ENCODE results near the gene GDI1.

Gene GDI1

DNA sequence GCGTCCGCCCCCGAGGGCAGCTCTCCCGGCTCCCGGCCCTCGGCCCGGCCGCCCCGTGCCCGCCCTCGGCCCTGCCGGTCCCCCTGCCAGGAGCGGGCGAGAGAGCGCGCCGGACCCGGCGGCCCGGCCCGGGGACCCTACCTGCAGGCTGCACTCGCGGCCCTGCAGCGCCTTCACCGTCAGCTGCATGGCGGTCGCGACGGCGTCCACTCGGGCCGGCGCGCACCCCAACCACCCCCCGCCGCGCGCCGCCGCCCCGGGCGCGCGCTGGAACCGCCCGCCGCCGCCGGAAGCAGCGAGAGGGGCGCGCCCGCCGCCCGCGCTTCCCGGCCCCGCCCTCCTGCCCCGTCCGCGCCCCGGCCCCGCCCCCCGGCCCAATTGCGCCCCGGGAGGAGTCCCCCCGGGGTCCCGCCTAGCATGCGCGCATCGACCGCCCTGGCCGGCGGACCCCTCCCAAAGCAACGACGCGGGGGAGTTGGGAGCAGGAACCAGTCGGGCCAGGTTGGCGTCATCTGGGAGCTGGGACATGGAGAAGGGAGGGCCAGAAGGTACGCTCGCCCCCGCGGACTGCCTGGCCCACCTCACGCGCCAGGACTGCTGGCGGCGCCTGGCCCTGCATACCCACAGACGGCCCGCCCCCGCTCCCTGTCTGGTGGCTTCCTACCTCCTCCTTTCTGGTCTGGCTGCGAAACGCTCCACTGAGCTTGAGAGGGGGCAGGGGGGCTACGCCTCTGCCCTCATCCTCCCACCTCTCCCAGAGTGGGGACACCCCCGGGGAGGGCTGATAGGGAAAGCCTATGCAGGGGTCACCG is 49.6 kb downstream of the GDI1 start, which contains the start of gene UBL4A:
TSS of gene UBL4A (minus strand) at position 220 of the 812 bp plus-strand sequence. CDS start at position 189, 31 bp downstream.
- Histone ChIP-seq H3K36me3 (ENCODE audit: control insufficient read depth, insufficient read depth, low read length) (peaks cover 6% of the 10 kb centered on the region), H3K27me3 (replicated peaks; ENCODE audit: control insufficient read depth, insufficient read depth, low read length) (no peaks in the 10 kb centered on the region), H3K4me3 (replicated peaks; ENCODE audit: low read depth, low read length) (peak within 1 kb of the TSS; percentile 73)
- DNase-seq (ENCODE audit: extremely low read depth, insufficient read length) = peak; percentile 68
- TF ChIP-seq CTCF (IDR thresholded peaks at IDR 0.05; ENCODE audit: insufficient read depth, low read length, poor library complexity, severe bottlenecking) = no peak

DNA sequence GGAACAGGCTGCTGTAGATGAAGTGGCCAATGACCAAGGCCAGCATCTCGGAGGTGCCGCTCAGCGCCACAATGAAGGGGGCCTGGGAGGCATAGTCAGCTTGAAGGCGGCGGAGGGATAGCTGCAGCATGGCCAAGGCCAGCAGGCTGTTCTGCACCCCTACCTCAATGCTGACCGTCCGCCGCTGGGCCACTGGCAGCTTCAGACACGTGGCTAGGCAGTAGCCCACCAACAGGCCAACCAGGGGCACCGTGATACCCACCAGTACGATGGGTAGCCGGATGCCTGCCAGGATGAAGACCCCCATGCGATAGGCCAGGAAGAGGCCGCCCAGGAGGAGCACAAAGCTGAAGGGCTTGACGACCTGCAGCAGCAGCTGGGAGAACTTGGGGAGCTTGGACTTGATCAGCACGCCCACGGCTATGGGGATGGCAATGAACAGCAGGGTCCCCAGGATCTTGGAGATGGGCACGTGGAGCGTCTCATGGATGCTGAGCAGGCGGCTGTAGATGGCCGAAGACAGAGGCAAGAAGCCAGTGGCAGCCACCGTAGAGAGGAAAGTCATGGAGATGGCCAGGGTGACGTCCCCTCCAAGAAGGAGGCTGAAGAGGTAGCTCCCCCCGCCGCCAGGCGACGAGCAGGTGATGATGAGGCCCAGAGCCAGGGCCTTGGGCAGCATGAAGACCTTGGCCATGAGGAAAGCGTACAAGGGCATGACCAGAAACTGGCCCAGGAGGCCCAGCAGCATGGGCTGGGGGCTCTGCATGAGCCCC is 50.8 kb downstream of the GDI1 start:
- no peak overlapping the region for H3K4me3 ChIP-seq (replicated peaks; ENCODE audit: low read depth, low read length)
- no peaks in the 10 kb centered on the region for H3K27me3 ChIP-seq (replicated peaks; ENCODE audit: control insufficient read depth, insufficient read depth, low read length)
- no peak for TF ChIP-seq CTCF (IDR thresholded peaks at IDR 0.05; ENCODE audit: insufficient read depth, low read length, poor library complexity, severe bottlenecking)

DNA sequence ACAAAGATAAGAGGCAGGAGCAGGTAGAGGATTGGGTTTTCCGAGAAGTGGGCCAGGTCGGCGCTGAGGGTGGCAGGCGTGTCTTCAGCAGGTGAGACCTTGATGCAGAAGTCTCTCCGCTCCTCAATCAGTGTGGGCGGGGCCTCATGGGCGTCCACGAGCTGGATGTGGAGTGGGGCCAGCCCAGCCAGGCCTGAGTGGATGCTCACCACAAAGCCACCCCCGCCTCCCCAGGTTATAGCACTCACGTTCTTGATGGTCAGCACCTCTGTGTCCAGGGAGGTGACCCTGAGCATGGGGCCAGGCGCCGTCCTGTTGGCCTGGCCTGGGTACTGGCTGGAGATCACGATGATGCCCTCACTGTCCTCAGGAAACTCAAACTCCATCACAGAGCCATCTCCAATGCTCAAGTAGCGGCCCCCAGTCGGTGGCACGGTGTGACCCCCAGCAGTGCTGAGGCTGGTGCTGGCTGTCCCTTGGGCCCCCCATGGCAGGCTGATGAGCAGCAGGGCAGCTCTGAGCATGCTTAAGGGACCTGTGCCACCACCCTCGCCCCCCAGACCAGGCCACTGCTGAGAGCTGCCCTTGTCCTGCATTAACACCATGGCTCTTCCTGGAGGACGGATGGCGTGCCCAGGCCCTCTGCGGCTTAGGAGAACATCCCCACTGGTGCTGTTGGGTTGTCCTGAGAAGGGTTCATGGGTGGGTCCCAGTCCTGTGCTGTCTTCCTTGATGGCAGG is 51.6 kb downstream of the GDI1 start:
- TF ChIP-seq CTCF (IDR thresholded peaks at IDR 0.05; ENCODE audit: insufficient read depth, low read length, poor library complexity, severe bottlenecking) = no peak
- no peak for DNase-seq (ENCODE audit: extremely low read depth, insufficient read length)
- Histone ChIP-seq H3K27me3 (replicated peaks; ENCODE audit: control insufficient read depth, insufficient read depth, low read length) (no peaks in the 10 kb centered on the region), H3K36me3 (ENCODE audit: control insufficient read depth, insufficient read depth, low read length) (peaks cover 6% of the 10 kb centered on the region), H3K4me3 (replicated peaks; ENCODE audit: low read depth, low read length) (no peak overlapping the region)

More for the DNA sequence above, 50.8 kb downstream of the GDI1 start:
- no peak for DNase-seq (ENCODE audit: extremely low read depth, insufficient read length)
- peaks cover 6% of the 10 kb centered on the region for H3K36me3 ChIP-seq (ENCODE audit: control insufficient read depth, insufficient read depth, low read length)

- Histone ChIP-seq H3K4me3 (replicated peaks; ENCODE audit: low read depth, low read length) (peak overlapping the region; percentile 68), H3K36me3 (ENCODE audit: control insufficient read depth, insufficient read depth, low read length) (peaks cover 6% of the 10 kb centered on the region), H3K27me3 (replicated peaks; ENCODE audit: control insufficient read depth, insufficient read depth, low read length) (no peaks in the 10 kb centered on the region)
- DNase-seq (ENCODE audit: extremely low read depth, insufficient read length) = no peak
- no peak for TF ChIP-seq CTCF (IDR thresholded peaks at IDR 0.05; ENCODE audit: insufficient read depth, low read length, poor library complexity, severe bottlenecking)
These were observed 52.2 kb downstream of the GDI1 start for GRCh38 chrX:154489182-154489581.

- H3K4me3 ChIP-seq (replicated peaks; ENCODE audit: low read depth, low read length) = peak overlapping the region; percentile 68
- TF ChIP-seq CTCF (IDR thresholded peaks at IDR 0.05; ENCODE audit: insufficient read depth, low read length, poor library complexity, severe bottlenecking) = no peak
- DNase-seq (ENCODE audit: extremely low read depth, insufficient read length) = no peak
- no peaks in the 10 kb centered on the region for H3K27me3 ChIP-seq (replicated peaks; ENCODE audit: control insufficient read depth, insufficient read depth, low read length)
- peaks cover 3% of the 10 kb centered on the region; the same call in 1 of the 2 replicates for H3K36me3 ChIP-seq (ENCODE audit: control insufficient read depth, insufficient read depth, low read length)
These were observed 53.1 kb downstream of the GDI1 start for GRCh38 chrX:154490021-154490413.
